Measurements from ENCODE around the gene CDX4.
"Not testable (repeated sequence)": the region's sequence is repeated elsewhere in the genome, so short reads cannot be mapped to it uniquely, and the experiment has no call there.

CDX4 gene, protein sequence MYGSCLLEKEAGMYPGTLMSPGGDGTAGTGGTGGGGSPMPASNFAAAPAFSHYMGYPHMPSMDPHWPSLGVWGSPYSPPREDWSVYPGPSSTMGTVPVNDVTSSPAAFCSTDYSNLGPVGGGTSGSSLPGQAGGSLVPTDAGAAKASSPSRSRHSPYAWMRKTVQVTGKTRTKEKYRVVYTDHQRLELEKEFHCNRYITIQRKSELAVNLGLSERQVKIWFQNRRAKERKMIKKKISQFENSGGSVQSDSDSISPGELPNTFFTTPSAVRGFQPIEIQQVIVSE

GRCh38 chrX:73446831-73447230 is at the start of gene CDX4:
CDX4 (plus strand) TSS chrX:73447053; CDS start chrX:73447254, 201 bp downstream.
- no peak for DNase-seq (ENCODE audit: extremely low spot score, insufficient read length, low read depth)
- FAIRE-seq: no peak

DNA sequence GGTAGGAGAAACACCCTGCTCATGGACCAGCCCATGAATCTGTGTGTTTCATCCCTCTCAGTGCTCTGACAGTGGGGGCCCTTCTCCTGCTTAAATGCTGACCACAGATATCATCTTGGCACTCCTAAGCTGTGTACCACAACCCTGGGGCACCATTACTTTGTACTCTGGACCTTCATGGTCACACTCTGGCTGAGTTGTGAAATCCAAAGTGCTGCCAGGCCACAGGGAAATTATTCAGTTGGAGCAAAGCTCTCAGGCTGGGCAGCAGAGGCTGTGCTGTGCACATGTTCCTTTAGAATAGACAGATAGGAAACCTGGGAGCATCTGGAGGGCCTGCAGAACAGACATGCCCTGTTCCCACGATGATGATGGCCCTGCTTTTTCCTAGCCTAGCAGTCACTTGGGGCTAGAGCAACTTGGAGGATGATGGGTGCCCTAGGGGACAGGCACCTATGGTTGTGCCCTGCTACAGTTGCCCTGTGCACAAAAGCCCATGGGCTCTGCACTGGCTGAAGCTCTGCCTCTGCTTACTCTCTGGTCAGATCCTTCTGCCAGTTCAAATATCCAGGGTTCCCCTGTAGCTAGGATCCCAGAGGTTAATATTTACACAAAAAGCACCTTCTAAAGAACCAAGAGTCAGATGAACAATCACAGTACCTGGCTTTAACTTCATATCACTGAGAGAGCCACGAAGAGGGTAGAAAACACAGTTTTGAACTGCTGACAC is 48.5 kb upstream of the CDX4 start:
- DNase-seq (ENCODE audit: extremely low spot score, insufficient read length, low read depth): no peak
- no peak for FAIRE-seq

DNA sequence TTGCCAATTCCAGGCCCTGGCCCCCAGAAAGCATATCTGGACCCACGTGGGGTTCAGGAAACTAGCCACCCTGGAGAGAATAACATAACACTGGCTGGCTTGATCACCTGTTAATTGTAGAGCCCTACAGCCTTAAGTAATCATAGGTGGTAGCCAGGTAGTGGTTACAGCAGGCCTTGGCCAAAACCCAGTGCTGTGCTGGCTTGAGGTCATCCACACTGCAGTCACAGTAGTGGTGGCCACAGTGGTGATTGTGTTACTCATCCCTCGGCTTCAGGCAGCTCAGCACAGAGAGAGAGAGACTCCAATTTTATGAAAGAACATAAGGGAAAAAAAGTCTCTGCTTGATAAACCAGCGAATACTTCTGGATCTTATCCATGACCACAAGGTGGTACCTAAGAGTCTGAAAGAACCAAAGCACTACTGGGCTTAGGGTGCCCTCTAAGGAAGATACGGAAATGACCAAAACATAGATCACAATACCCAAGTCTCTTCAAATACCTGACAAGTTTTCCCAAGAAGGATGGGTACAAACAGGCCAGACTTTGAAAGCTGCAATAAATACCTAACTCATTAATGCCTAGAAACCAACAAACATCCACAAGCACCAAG is 46.6 kb upstream of the CDX4 start:
- FAIRE-seq: no peak
- DNase-seq (ENCODE audit: extremely low spot score, insufficient read length, low read depth): no peak

- FAIRE-seq: no peak
These were observed 45.1 kb upstream of the CDX4 start for GRCh38 chrX:73401591-73402266.

DNA sequence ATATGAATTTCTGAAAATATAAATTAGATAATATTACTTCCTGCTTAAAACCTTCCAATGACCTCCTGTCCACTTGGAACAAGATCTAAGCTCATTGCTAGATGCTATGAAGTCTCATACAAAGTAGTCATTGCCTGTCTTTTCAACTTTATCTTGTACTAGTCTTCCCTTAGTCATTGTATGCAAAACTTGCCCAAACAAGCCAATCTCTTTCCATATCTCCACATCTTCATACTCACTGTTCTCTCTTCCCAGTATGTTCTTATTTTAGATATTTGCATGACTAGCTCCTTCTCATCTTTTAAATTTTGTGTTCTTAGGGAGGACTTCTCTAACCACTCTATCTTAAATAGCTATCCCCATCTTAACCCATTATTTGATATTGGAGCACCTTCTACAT is 33.9 kb upstream of the CDX4 start:
- DNase-seq (ENCODE audit: extremely low spot score, insufficient read length, low read depth) (no peak), FAIRE-seq (no peak)

More at GRCh38 chrX:73401591-73402266, 45.1 kb upstream of the CDX4 start:
- no peak for DNase-seq (ENCODE audit: extremely low spot score, insufficient read length, low read depth)

- DNase-seq (ENCODE audit: extremely low spot score, insufficient read length, low read depth): no peak
These were observed 500 bp downstream of the CDX4 start for GRCh38 chrX:73447311-73447794.

DNA sequence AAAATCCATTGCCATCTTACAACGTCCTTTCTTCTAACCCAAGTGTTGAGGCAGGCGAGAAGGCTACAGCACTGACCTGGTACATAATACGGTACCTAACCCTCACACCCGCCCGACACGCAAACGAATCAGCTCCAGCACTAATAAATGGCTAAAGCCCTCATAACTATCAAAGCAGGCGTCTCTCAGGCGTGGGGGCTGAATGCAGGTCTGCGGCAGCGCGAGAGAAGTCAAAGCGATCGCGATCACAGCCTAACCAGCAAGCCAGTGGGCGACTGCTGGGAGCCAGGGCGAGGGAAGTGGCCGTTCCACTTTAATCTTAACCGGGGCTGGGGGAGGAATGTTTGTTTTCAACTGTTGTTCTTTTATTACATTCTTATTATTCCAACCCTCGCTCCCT is 1.5 kb downstream of the CDX4 start:
- no peak for DNase-seq (ENCODE audit: extremely low spot score, insufficient read length, low read depth)
- no peak for FAIRE-seq

More at GRCh38 chrX:73447311-73447794, 500 bp downstream of the CDX4 start:
- FAIRE-seq: no peak

GRCh38 chrX:73455171-73455570 is 8.3 kb downstream of the CDX4 start:
- DNase-seq (ENCODE audit: extremely low spot score, insufficient read length, low read depth): no peak
- FAIRE-seq: no peak

DNA sequence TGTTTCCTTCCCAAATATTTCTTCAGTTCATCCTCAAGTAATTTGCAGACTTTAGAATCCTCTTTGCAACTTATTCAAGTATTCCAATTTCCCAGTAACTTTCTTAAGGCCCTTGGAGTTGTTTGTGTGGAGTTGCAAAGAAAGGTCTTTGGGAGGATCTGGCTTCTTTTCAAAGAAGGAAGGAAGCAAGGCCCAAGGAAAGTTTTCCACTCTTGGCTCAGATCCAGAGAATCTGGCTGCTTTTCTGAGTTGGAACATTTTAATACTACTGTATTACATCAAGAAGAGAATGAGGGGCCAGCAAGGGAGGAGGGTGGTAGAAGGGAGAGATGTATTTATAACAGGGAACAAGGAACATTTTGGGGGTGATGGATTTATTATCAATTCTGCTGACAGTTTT is 10.5 kb downstream of the CDX4 start:
- DNase-seq (ENCODE audit: extremely low spot score, insufficient read length, low read depth) (no peak), FAIRE-seq (no peak)

DNA sequence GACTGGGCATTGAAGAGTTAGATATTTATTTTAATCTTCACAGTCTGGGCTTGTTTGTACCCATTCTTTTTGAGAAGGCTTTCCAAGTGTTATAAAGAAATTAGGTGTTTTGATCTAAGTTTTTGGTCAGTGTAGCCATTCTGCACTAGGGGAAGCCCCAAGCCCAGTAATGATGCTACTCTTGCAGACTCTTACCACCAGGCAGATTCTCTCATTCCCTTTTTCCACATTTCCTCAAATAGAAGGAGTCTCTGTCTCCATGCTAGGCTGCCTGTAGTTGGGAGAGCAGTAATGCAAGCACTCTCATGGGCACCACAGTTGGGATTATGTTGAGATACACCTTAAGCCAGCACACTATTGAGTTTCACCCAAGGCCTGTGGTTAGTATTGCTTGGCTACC is 21.5 kb downstream of the CDX4 start:
- no peak for FAIRE-seq

DNA sequence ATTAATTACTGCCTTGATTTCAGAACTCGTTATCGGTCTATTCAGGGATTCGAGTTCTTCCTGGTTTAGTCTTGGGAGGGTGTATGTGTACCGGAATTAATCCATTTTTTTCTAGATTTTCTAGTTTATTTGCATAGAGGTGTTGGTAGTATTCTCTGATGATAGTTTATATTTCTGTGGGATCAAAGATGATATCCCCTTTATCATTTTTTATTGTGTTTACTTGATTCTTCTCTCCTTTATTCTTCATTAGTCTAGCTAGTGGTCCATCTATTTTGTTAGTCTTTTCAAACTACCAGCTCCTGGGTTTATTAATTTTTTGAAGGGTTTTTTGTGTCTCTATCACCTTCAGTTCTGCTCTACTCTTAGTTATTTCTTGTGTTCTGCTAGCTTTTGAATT is 32.1 kb downstream of the CDX4 start:
- FAIRE-seq: no peak

More for the DNA sequence above, 21.5 kb downstream of the CDX4 start:
- DNase-seq (ENCODE audit: extremely low spot score, insufficient read length, low read depth): no peak

DNA sequence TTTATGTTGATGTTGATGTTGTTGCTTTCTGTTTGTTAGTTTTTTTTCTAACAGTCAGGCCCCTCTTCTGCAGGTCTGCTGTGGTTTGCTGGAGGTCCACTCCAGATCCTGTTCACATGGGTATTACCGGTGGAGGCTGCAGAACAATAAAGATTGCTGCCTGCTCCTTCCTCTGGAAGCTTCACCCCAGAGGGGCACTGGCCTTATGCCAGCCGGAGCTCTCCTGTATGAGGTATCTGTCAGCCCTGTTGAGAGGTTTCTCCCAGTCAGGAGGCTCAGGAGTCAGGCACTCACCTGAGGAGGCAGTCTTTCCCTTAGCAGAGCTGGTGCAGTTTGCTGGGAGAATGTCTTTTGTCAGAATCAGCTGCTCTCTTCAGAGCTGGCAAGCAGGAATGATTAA is 34.7 kb downstream of the CDX4 start:
- DNase-seq (ENCODE audit: extremely low spot score, insufficient read length, low read depth): no peak
- no peak for FAIRE-seq

More for the DNA sequence above, 32.1 kb downstream of the CDX4 start:
- DNase-seq (ENCODE audit: extremely low spot score, insufficient read length, low read depth): no peak

GRCh38 chrX:73490661-73491060 is 43.8 kb downstream of the CDX4 start:
- FAIRE-seq (no peak), DNase-seq (ENCODE audit: extremely low spot score, insufficient read length, low read depth) (no peak)

GRCh38 chrX:73492178-73492577 is 45.3 kb downstream of the CDX4 start:
- DNase-seq (ENCODE audit: extremely low spot score, insufficient read length, low read depth); FAIRE-seq: not testable (repeated sequence)
